Stimulated activated CD8-positive, alpha-beta memory T cell treated with anti-CD3 and anti-CD28 coated beads, Interleukin-4, amount 100 ng/mL, for 1 hour (primary cell): ENCODE results near the gene SH3RF2.

Source experiments
- DNase-seq, 2 donors: peaks; one replicate each; pipeline ENCODE4 v3.0.0-alpha.2; 2020; ENCODE audit warnings: low read depth in 2 of 2, low spot score in 1 of 2

SH3RF2 gene

DNA sequence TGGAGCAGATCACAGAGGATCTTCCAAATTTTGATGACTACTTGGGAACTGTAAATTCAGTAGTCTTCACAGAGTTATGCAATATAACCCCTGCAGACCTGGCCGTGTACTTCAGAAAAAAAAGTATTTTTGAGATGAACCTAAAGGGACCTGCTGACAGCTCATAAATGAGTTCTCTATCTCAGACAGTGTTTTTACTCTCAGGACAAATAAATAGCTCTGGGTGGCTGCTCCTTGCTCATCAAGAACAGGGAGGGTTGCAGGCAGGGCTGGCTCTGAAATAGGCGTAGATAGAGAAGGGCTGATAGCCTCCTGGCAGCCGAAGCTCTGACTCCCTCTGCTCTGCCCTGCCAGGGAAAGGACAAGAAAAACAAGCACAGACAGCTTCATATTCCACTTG is 104.1 kb downstream of the SH3RF2 start:
- no peak for DNase-seq

DNA sequence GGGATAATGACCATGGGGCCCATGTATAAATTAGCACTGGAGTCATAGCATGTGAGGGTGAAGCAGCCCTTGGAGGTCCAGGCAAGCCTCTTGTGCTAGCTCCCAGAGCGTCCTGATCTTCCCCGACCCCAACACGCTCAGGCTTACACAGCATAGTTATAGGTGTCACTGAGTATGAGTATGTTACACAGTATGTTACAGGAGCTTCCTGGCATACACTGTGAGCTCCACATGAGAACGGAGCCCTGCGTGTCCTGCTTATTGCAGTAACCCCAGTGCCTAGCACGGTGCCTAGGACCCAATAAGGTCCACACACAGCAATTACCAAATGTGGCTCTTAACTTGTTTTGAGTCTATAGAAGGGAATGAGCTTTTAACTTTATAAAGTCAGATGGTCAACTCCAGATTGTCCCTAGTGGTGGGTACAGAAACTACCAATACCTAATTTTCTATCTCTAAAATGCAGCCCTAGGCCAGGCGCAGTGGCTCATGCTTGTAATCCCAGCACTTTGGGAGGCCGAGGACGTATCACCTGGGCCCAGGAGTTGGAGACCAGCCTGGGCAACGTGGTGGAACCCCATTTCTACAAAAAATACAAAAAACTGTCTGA is 104.9 kb downstream of the SH3RF2 start:
- DNase-seq: no peak

DNA sequence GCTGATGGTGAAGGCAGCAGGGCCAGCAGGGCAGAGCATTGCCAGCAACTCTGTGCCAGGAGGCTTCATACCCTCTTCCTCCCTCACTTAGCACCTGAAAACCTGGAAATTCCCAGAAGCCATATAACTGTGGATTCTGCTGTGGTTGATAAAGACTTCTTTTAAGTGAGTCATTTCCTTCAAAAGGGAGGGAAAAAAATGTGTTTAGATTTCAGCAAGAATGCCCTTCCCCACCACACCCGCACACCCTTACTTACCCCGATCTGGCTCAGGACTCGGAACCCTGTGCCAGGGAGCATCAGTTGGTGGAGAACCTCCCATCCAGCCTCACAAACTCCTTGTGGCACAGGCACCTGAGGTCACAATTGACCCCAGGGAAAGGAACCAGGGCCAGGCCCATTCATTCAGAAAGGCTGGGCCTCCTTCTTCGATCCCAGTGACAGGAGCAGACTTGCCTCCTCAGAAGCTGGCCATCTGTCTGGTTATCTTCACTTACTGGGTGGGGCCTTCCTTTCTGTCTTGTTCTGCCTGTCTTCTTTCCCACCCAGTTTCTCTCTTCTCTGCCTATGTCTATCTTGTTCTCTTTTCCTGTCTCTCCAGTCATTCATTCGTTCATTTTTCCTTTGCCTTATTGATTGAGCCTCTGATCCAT is 106.4 kb downstream of the SH3RF2 start:
- DNase-seq: no peak

DNA sequence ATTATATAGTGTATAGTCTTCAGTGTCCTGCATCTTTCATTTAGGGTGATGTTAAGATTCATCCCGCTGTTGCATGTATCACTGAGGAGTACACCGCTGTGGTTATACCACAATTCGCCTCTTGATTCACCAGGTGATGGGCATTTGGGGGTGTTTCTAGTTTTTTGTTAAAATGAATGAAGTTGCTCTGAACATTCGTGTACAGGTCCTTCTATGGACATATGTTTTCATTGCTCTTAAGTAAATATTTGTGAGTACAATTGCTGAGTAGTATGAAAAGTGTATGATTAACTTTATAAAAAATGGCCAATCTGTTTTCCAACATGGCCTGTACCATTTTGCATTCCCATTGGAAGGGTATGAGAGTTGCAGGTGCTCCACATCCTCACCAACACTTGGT is 107.3 kb downstream of the SH3RF2 start:
- DNase-seq: no peak

- no peak for DNase-seq
Measured at GRCh38 chr5:146047396-146047795, 111.0 kb downstream of the SH3RF2 start.

GRCh38 chr5:146048994-146049703 is 112.8 kb downstream of the SH3RF2 start:
- no peak for DNase-seq

DNA sequence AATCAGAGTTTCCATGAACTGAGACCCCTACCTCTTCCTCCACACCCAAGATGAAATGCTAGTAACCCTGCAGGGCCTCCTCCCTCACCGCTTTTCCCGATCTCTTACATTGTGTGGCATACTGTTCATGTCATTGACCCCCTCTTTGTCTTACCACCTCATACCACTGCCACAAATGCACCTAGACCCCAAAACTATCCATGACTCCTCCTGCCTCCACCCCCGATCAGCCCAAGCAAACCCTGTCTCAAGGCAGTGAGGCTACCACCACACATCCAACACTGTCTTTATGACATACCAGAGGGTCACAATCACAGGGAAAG is 113.3 kb downstream of the SH3RF2 start:
- no peak for DNase-seq

DNA sequence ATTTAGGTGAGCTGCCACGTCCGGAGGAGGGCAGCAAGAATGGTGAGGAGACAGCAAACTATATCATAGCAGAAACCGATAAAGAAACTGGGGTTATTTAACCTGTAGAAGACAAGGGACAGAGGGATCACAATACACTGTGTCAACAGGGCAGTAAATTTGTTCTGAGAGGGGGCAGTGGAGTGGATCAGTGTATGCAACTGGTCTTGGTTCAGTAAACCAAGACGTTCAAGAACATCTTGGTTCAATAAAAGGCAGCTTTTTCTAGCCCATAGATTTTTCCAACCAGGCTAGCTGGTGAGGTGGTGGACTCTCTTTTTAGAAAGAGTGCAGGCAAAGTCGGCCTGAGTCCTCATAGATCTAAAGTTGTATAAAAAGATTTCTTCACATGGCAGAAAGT is 113.7 kb downstream of the SH3RF2 start:
- DNase-seq: no peak

DNA sequence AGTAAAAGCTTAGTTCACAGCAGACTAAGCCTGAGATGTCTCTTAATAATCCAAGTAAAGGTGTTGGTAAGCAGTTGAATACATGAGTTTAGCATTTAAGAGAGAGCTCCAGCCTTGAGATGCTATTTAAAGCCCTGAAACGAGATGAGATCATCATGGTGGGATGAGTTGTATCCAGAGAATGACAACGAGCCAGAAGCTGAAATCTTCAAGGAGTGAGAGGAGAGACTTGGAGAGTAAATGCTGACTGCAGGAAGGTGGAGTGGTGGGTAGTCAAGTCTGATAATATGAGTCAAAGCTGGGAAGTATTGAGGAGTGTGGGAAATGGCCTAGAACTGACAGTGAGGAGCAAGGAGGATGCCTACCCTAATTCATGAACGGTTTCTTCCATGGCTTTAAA is 115.3 kb downstream of the SH3RF2 start:
- no peak for DNase-seq

DNA sequence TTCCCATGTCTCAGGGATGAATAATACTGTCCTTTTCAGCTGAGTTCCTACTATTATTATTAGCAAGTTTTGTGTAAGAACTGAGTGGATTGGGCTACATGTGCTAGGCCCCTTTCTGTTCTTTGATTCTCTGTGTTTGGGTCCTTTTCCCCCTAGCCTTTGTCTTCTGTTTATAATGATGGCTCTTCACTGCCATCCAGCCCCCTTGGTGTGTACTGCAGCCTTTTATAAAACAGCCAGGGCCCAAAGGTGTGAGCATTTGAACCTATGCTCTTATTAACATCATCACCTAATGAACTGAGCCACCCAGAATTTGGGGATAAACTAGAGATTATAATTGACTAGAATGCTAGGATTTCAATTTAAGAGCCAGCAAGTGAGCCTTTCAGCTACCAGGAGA is 116.4 kb downstream of the SH3RF2 start:
- DNase-seq: no peak

DNA sequence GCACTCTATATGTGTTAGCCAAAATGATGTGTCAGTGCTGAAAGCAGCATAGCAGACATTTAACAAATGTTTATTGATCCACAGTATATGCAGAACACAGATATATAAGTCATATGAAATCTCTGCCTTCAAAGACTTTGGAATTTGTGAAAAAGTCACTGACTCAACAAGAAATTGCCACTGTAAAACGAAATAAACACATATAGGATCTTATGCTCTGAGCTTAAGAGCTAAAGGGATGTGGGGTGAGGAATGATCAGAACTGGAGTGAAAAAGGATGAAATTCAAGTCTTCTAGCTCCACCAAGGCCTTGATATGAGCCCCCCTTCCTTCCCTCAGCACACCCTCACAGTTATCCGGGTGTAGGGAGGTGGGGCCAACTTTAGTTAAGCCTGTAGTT is 119.1 kb downstream of the SH3RF2 start:
- DNase-seq: no peak

DNA sequence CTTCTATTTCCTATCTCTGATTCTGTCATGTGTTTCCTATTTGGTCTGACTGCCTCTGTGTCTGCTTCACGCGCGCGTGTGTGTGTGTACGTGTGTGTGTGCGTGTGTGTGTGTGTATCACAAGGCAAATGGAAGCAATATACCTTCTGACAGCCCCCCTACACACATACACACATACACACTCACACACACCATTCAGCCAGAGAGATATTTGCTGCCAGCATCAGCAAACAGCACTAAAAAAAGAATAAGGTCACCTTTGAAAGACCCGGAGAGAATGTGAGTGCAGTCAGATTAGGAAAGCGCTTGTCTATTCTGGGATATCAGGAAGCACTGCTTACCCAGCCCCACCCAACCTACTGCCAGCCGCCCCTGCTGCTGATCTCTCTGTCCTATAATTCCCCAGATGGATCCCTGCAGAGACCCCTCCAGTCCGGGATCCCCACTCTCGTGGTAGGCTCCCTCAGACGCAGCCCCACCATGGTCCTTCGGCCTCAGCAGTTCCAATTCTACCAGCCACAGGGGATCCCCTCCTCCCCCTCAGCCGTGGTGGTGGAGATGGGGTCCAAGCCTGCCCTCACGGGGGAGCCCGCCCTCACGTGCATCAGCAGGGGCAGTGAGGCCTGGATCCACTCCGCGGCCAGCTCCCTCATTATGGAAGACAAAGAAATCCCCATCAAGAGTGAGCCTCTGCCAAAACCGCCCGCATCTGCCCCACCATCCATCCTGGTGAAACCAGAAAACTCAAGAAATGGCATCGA is 123.3 kb downstream of the SH3RF2 start:
- no peak for DNase-seq

DNA sequence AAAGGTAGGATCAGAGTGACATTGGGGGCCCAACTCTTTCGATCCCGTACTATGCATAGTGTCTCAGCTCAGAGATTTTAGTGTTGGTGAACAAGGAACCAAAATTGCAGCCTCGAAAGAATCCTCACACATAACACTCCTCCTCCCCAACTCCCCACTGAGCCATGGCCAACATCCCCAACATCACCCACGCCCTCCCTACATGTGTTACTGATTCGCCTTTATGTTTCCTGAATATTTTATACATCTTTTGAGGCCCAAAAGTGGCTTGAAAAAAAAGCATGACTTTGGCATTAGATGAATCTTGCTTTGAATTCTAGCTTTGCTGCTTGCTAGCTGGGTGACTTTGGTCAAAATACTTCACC is 123.8 kb downstream of the SH3RF2 start:
- DNase-seq: no peak

DNA sequence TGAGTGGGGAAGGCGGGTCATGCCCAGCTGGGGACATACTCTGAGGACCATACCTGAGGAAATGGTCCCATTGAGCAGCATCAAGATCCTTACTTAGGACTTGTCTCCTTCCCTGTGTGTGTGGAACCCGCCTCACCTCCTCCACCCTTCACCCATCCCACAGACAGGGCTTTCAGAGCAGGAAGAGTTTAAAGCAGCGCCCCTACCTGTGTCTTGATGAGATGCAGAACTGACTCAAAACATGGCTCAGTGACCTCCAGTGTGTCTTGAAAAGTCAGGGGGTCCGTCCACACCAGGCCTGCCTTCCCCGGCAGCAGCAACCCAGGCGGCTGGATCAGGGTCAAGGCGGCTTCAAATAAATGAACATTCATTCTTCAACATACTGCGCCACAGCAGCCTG is 130.6 kb downstream of the SH3RF2 start:
- DNase-seq: no peak

DNA sequence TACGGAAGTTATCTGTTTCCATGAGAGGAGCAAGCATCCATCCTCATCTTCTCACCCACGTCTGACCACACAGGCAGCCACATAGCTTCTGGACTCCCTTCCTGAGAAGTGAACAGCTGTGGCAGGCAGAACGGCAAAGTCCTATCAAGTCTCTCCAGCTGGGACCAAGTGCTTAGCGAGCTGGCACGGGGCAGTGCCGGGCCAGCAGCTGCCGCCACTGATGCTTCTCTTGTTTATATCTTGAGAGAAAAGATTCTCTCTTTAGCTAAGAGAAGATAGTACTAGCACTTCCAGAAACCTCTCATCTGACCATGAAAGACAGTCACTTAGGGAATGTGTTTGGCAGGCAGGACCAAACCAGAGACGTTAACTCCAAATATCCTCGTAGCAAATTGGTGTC is 131.8 kb downstream of the SH3RF2 start:
- no peak for DNase-seq

- no peak for DNase-seq
Measured at GRCh38 chr5:146068977-146069779, 132.8 kb downstream of the SH3RF2 start.

DNA sequence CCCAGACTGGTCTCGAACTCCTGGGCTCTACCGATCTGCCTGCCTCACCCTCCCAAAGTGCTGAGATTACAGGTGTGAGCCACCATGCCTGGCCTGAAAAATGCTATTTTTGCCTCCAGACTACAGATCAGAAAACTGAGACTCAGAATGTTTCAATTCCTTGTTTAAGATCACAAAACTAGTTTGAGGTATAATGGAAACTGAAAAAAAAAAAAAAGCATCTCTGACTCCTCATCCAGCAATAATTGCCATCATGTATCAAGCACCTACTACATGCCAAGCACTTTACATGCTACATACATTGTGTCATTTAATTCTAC is 133.4 kb downstream of the SH3RF2 start:
- no peak for DNase-seq

DNA sequence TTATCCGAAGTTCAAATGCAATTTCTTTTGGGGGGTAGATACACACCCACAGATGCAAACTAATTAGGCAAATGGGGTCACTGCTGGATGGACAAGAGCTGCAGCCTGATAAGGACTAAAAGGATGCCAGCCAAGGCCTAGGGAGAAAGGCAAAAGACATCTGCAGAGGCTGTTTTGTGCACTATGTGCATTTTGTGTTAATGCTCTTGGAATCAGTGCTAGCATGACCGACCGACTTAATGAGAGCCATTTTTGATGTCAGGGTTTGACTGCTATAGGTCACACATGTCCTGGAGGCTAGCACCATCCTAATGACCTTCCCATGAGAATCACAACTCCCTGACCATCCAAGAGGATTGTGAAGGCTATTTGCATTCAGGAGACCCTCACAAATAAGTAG is 134.4 kb downstream of the SH3RF2 start:
- no peak for DNase-seq

DNA sequence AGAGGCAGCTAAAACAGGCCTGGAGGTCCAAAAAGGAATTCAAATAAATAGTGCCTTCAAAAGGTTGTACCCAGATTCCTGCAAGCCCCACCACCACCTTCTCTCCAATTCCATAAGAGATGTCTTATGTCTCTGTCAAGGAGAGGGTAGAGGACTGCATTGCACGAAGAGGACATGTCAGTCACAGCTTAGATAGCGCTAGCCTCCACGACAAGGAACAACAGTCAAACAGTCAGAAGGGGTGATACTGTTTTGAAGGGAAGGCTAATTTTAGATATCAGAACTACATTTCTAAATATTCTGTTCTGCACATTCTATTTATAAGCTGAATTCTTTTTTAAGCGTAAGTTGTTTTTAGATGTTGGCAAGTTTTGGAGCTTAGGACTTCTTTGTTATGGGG is 134.8 kb downstream of the SH3RF2 start:
- no peak for DNase-seq

- DNase-seq: no peak
Measured at GRCh38 chr5:146072595-146072994, 136.2 kb downstream of the SH3RF2 start.

DNA sequence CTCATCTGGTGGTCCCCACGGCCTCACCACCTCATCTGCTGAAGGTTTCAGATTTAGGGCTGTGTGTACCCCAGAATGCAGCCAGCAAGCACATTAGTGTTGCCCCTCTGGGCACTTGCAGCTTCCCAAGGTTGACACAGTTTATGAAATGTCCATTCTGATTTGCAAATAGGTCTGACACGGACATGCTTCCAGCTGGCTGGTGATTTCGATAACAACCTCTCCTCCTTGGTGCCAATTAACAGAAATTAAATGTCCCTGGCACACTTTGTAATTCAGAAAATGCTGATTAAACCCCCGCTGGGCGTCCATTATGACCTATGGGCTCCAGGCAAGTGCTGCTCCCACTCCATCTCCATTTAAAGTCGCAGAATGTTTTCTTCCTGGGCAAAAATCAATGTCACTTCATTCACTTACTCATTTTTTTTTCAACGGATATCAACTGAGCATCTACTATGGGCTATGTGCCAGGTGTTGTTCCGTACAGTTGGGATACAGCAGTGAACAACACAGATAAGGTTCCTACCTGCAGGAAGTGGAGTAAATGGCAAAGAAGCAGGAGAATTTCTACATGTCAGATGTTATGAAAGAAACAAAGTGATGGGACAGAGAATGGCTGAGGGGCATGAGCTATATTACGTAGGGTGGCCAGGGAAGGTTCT is 137.0 kb downstream of the SH3RF2 start:
- DNase-seq: no peak
